Heart right ventricle (tissue), 16 donors: Measurements from ENCODE around the gene SLCO2A1. TPM values are rescaled to one million over a fixed set of nuclear protein-coding genes. Genes with fewer than 3 reads are reported as not detected.

Source experiments
- ATAC-seq, 8 donors: fragments of 200-7000 bp; cut with Tn5 transposase; one replicate each; pipeline ENCODE4 v1.9.1; 2020; ENCODE audit warnings: mild to moderate bottlenecking in 8 of 8, moderate library complexity in 8 of 8, moderate number of reproducible peaks in 1 of 8
- DNase-seq, 2 donors: peaks; one replicate each; pipeline ENCODE4 v3.0.0-alpha.2; 2020
- H3K27ac ChIP-seq, 10 donors: fragments of 200-600 bp; sonication (generic) in 2 of 10; one replicate each; pipeline versions ENCODE4 v1.5.0 to v1.8.0; 2020 to 2022; ENCODE audit warnings: mild to moderate bottlenecking in 3 of 10
- H3K27me3 ChIP-seq, 7 donors: fragments of 200-600 bp; one replicate each; pipeline ENCODE4 v1.8.0; 2021 to 2022; ENCODE audit warnings: mild to moderate bottlenecking in 2 of 7
- H3K36me3 ChIP-seq, 9 donors: fragments of 200-600 bp; sonication (generic) in 1 of 9; one replicate each; pipeline versions ENCODE4 v1.5.0 to v1.8.0; 2020 to 2022; ENCODE audit warnings: mild to moderate bottlenecking in 2 of 9
- H3K4me1 ChIP-seq, 9 donors: fragments of 200-600 bp; sonication (generic) in 1 of 9; one replicate each; pipeline versions ENCODE4 v1.5.0 to v1.8.0; 2020 to 2022; ENCODE audit warnings: mild to moderate bottlenecking in 4 of 9
- H3K4me3 ChIP-seq, 10 donors: fragments of 200-600 bp; sonication (generic) in 2 of 10; one replicate each; pipeline versions ENCODE4 v1.5.0 to v1.8.0; 2020 to 2022; ENCODE audit warnings: mild to moderate bottlenecking in 7 of 10, moderate library complexity in 2 of 10
- H3K9me3 ChIP-seq, 11 donors: fragments of 200-600 bp in 10 of 11; sonication (generic) in 2 of 11; one replicate each; pipeline versions ENCODE4 v1.5.0 to v1.8.0; 2013 to 2022; ENCODE audit warnings: mild to moderate bottlenecking in 2 of 11, control low read depth in 1 of 11, moderate library complexity in 1 of 11
- WGBS, 2 donors: extraction: QIAGEN DNeasy Blood & Tissue Kit; methylation state at CpG; one replicate each; pipeline ENCODE4 v1.1.7; 2013; ENCODE audit warnings: inconsistent platforms in 1 of 2; 5-methylcytosine and 5-hydroxymethylcytosine counted together
- intact Hi-C, 10 donors: fragments of 100-400 bp; cut with DNase I; formaldehyde crosslinking; loops; one replicate each; pipeline versions ENCODE4 v1.11.1 to v1.14.2; 2022
- polyA plus RNA-seq, 2 donors: library from polyadenylated mRNA; stranded (reverse); fragments of 200-250 nt; gene quantifications; one replicate each; pipeline ENCODE4 v1.2.3, GENCODE V29; 2013
- total RNA-seq, 10 donors: library from RNA; stranded (reverse); fragmentation: NEBNext Ultra II Directional in 3 of 10; extraction: Animal tissue kit (Norgen Biotek cat#: 25700) in 3 of 10; gene quantifications; one replicate each; pipeline versions ENCODE4 v1.2.1 to v1.2.4, GENCODE V29; 2021 to 2023
- TF ChIP-seq, protein P1 (sequence below), 9 donors: fragments of 200-600 bp; sonication (generic) in 2 of 9; IDR thresholded peaks; one replicate each; pipeline versions ENCODE4 v1.5.0 to v1.8.0; 2021 to 2022; ENCODE audit warnings: antibody characterized with exemption in 9 of 9, mild to moderate bottlenecking in 5 of 9, moderate library complexity in 1 of 9
- donor health status: Arrhythmogenic right ventricular cardiomyopathy.
- donor health status: ischemic (EF 13 %, LVEDD 7.1; RV severe dilation, severe dysfunction).
- donor health status: healthy with polysubstance abuse.
- donor health status: DM: no; HTN: yes; CAD: no.
- donor health status: DM: no; HTN: no; CAD: no.
- donor health status: ischemic (EF 25% LVEDD 6.9; RV normal size, moderate dysfunction).
- donor health status: ischemic (EF 25% LVEDD 5.7; RV mildly dilated, moderate dysfunction).
- donor health status: healthy.
- donor health status: DM: yes; HTN: yes; CAD: no.
- donor health status: Ischemic cardiomyopathy.
- donor health status: ischemic (EF 35%, LVEDD 5.7; RV mildly dilated, moderate dysfunction).
- donor health status: nonischemic (EF 11% LVEDD 7.7; RV severe dilation, severe dysfunction).
- donor health status: DM: yes; HTN: yes; CAD: no.
- donor health status: PGD.
- donor health status: ischemic (EF 29% LVEDD 5.4; RV normal size, mild dysfunction).
- donor health status: nonischemic (EF 23%, LVEDD 6.1; RV moderate dilation, normal function).

SLCO2A1 gene
- total and polyA plus RNA-seq, 12 donors = 3.6 to 30.4 (median 10.0) TPM

DNA sequence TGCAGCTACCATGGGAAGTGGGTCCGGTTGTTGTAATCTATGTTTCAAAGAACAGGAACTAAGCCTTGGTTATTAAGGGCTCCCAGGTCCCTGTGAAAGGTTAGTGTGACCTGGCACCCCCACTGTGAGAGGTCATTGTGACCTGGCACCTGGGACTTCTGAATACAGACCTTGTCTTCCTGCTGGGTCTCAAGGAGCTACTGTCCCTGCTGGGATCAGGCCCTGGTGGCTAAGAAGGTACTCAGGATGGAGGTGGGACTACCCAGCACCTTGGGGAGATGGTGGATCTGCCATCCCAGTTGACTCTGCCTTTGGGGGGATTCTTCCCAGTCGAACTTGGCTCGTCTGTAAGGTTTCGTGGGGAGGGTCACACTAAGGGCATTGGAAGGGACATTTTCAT lies 10.3 kb upstream of the SLCO2A1 start:
- H3K4me3 ChIP-seq = no peak overlapping the region
- DNase-seq (no peak), ATAC-seq (no peak)
- TF ChIP-seq, protein P1, sequence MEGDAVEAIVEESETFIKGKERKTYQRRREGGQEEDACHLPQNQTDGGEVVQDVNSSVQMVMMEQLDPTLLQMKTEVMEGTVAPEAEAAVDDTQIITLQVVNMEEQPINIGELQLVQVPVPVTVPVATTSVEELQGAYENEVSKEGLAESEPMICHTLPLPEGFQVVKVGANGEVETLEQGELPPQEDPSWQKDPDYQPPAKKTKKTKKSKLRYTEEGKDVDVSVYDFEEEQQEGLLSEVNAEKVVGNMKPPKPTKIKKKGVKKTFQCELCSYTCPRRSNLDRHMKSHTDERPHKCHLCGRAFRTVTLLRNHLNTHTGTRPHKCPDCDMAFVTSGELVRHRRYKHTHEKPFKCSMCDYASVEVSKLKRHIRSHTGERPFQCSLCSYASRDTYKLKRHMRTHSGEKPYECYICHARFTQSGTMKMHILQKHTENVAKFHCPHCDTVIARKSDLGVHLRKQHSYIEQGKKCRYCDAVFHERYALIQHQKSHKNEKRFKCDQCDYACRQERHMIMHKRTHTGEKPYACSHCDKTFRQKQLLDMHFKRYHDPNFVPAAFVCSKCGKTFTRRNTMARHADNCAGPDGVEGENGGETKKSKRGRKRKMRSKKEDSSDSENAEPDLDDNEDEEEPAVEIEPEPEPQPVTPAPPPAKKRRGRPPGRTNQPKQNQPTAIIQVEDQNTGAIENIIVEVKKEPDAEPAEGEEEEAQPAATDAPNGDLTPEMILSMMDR (IDR thresholded peaks at IDR 0.05) = no peak
- H3K27ac ChIP-seq = no peak overlapping the region
- intact Hi-C loops = no loop called here
- H3K4me1 ChIP-seq = peaks cover 0 to 10% (median 0%) of the 10 kb centered on the region in 9 donors
- no peaks in the 10 kb centered on the region for H3K27me3 ChIP-seq
- H3K36me3 ChIP-seq = no peaks in the 10 kb centered on the region
- H3K9me3 ChIP-seq = peaks cover 0 to 33% (median 8%) of the 10 kb centered on the region in 11 donors
- WGBS, 2 donors = 87 to 91% methylated on average over 4 of the region's 4 CpGs

DNA sequence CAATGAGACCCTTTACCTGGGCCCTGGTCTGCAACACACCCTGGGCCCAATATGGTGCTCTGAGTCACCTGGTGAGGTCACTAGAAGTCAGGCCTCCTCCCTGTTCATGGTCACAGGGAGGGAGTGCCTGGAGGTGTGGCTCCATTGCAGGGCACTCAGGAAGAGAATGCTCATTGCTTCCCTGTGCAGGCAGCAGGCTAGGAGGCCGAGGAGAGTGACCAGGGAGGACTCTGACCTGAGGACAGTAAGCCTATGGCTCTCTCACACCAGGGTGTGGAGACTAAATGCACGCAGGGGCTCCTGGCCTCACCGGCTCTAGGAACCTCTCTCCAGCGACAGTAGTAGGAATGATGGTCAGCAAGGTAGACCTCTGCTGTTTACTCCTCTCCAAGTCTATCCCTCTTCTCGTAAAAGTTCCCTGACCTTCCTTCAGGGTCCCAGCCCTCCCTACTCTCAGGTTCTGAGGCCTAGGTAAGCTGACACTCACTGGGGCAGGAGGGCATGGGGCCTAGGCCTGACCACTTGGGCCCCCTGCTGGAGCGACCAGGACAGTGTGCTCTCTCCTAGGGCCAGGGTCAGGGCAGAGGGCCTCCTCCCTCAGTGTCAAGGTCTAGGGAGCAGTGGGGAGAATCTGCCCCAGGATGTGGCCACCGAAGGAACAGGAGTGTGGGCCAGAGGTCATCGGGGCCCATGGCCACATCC lies 9.6 kb upstream of the SLCO2A1 start:
- no peak overlapping the region for H3K4me3 ChIP-seq
- TF ChIP-seq, protein P1 (IDR thresholded peaks at IDR 0.05) = peak in 8 of 9 donors; percentile 10 to 53 (median 40)
- DNase-seq = no peak
- H3K4me1 ChIP-seq = peaks cover 0 to 10% (median 0%) of the 10 kb centered on the region in 9 donors
- H3K27me3 ChIP-seq = no peaks in the 10 kb centered on the region
- intact Hi-C loops = loop anchor here in 5 of 10 donors (5.0 to 10.0 kb wide), 3 partner anchors 95 to 105 kb away; no protein-coding TSS in a partner anchor
- no peaks in the 10 kb centered on the region for H3K36me3 ChIP-seq
- H3K9me3 ChIP-seq = peaks cover 0 to 25% (median 3%) of the 10 kb centered on the region in 11 donors
- ATAC-seq = peak; percentile 49 to 82 (median 66)
- H3K27ac ChIP-seq = no peak overlapping the region
- 82 to 89% methylated on average over 8 of the region's 8 CpGs for WGBS, 2 donors

DNA sequence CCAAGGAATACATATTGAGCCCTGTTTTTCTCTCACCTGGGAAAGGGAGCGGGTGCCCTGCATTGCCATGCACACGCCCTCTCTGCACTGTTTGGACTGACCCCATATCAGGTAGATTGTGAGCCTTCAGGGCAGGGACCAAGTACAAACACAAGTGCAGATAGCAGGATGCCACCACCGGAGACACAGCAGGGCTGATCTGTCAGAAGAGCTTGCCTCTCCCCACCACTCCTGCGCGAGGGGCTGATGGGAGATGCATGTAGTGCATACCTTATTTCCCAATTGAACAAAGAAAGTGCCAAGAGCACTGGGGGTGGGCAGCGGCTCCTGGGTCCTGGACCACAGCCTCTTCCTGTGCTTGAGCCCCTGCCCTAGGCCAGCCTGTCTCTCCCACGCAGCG lies 9.0 kb upstream of the SLCO2A1 start:
- Histone ChIP-seq H3K36me3 (no peaks in the 10 kb centered on the region), H3K4me3 (no peak overlapping the region), H3K9me3 (peaks cover 0 to 19% (median 0%) of the 10 kb centered on the region in 11 donors), H3K27ac (no peak overlapping the region), H3K27me3 (no peaks in the 10 kb centered on the region), H3K4me1 (peaks cover 0 to 10% (median 0%) of the 10 kb centered on the region in 9 donors)
- 93 to 94% methylated on average over 8 of the region's 8 CpGs for WGBS, 2 donors
- DNase-seq (no peak), ATAC-seq (peak in 1 of 8 donors; percentile 27)
- intact Hi-C loops = loop anchor here in 5 of 10 donors (5.0 to 10.0 kb wide), 3 partner anchors 94 to 104 kb away; no protein-coding TSS in a partner anchor
- TF ChIP-seq, protein P1 (IDR thresholded peaks at IDR 0.05) = no peak

DNA sequence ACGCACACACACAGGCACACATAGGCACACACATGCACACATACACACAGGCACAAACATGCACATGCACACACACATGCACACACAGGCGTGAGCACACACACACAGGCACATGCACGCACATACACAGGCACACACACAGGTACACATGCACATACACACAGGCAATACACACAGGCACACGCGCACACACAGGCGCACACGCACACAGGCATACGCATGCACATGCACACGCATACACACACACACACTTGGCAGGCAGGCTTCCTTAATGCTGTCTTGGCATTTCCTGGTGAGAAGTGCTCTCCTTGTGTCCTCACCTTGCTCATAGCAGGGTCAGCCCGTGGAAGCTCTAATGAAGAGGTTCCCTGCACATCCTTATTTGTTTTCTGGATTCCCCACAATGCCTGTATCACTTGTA lies 8.4 kb upstream of the SLCO2A1 start:
- intact Hi-C loops = loop anchor here in 5 of 10 donors (5.0 to 10.0 kb wide), 3 partner anchors 93 to 103 kb away; no protein-coding TSS in a partner anchor
- peak in 1 of 8 donors; percentile 13 for ATAC-seq

More for the DNA sequence above, 8.4 kb upstream of the SLCO2A1 start:
- H3K4me1 ChIP-seq = peaks cover 0 to 10% (median 0%) of the 10 kb centered on the region in 9 donors
- peaks cover 0 to 13% (median 0%) of the 10 kb centered on the region in 11 donors for H3K9me3 ChIP-seq
- no peaks in the 10 kb centered on the region for H3K27me3 ChIP-seq
- no peak overlapping the region for H3K27ac ChIP-seq
- no peak for DNase-seq
- no peaks in the 10 kb centered on the region for H3K36me3 ChIP-seq
- WGBS, 2 donors = 73 to 76% methylated on average over 10 of the region's 10 CpGs
- TF ChIP-seq, protein P1 (IDR thresholded peaks at IDR 0.05) = no peak
- no peak overlapping the region for H3K4me3 ChIP-seq
